ENCODE results near the gene POLRMT. TPM values are rescaled to one million over a fixed set of nuclear protein-coding genes. Genes with fewer than 3 reads are reported as not detected.

Gene POLRMT
- total RNA-seq, 1 donor: 22.0 TPM

DNA sequence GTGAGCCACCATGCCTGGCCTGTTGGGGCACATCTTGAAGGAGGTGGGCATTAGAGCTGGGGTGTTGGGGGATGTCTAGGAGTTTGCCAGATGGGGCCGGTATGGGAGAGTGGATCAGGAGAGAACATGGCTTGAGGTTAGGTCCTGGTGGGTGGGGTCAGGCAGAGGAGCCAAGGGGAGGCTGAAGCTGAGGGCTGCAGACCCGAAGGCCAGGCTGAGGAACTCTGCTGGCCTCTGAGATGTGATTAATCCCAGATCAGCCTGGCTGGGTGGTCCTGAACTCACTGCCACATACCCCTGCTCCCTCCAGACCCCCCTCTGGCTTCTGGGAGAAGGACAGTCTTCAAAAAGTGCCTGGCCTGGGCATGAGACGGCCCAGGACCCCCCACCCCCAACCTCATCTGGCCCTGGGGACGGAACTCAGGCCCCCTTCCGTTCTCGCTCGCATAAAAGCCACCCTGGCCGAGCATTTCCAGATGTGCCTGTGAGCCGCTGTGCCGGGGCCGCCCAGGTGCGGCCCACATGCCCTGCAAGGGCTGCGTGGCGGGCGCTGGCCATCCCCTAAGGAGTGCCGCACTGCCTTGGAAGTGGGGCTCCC is 45.6 kb upstream of the POLRMT start:
- TF ChIP-seq, protein P1, sequence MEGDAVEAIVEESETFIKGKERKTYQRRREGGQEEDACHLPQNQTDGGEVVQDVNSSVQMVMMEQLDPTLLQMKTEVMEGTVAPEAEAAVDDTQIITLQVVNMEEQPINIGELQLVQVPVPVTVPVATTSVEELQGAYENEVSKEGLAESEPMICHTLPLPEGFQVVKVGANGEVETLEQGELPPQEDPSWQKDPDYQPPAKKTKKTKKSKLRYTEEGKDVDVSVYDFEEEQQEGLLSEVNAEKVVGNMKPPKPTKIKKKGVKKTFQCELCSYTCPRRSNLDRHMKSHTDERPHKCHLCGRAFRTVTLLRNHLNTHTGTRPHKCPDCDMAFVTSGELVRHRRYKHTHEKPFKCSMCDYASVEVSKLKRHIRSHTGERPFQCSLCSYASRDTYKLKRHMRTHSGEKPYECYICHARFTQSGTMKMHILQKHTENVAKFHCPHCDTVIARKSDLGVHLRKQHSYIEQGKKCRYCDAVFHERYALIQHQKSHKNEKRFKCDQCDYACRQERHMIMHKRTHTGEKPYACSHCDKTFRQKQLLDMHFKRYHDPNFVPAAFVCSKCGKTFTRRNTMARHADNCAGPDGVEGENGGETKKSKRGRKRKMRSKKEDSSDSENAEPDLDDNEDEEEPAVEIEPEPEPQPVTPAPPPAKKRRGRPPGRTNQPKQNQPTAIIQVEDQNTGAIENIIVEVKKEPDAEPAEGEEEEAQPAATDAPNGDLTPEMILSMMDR (IDR thresholded peaks at IDR 0.05; ENCODE audit: insufficient read depth, low read length): no peak
- no peak for DNase-seq (ENCODE audit: low read depth)
- peak overlapping the region; percentile 73 for H3K4me3 ChIP-seq (ENCODE audit: low read depth, low read length)

DNA sequence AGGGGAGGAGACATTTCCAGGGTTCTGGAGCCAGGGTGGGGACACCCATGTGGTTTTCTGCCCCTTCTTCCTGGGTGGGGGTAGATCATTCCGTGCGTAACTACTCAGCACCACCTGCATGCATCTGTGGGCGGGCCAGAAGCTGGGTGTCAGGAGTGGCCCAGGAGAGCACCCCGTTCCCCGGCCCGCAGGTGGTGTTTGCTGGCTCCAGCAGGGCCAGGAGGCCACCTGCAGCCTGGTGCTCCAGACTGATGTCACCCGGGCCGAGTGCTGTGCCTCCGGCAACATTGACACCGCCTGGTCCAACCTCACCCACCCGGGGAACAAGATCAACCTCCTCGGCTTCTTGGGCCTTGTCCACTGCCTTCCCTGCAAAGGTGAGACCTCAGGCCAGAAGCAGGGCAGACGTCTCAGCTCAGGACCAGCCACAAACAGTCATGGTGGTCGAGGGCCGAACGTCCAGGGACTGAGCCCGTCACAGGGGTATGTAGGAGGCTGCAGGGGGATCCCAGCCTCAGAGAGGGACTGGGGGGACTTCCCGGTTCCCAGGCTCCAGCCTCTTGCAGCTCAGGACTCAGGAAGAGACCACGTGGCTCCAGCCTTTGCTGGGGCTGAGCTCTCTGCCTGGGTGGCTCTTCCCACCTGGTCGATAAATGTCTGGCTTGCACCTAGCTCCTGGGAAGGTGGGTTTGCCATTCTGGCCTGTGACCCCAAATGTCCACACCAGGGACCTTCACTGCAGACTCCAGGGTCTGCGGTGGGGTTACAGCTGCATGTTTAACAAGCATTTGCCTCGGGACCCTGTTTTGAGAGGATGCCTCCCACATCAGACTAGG is 44.5 kb upstream of the POLRMT start:
- TF ChIP-seq, protein P1 (IDR thresholded peaks at IDR 0.05; ENCODE audit: insufficient read depth, low read length): no peak
- H3K4me3 ChIP-seq (ENCODE audit: low read depth, low read length): peak overlapping the region; percentile 81
- DNase-seq (ENCODE audit: low read depth): peak; percentile 22

DNA sequence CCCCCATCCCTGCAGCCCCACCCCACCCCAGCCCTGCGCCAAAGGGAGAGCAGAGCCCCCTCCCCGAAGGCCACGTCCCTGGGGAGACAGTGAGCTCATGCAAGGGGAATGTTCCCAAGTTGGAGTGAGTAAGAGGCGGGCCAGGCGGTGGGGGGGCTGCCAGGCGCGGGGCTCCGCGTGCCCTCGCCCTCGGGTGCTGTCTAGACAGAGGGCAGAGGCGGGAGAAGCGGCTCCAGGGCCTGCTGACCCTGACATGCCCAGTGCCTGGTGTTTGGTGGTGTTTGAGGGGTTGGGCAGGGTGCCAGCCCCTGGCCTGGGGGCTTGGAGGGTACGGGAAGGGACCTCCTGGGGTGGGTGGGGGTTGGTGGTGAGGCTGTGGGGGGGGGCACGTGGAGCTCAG is 43.9 kb upstream of the POLRMT start:
- H3K4me3 ChIP-seq (ENCODE audit: low read depth, low read length): peak overlapping the region; percentile 81
- peak; percentile 81 for DNase-seq (ENCODE audit: low read depth)
- TF ChIP-seq, protein P1 (IDR thresholded peaks at IDR 0.05; ENCODE audit: insufficient read depth, low read length): no peak

DNA sequence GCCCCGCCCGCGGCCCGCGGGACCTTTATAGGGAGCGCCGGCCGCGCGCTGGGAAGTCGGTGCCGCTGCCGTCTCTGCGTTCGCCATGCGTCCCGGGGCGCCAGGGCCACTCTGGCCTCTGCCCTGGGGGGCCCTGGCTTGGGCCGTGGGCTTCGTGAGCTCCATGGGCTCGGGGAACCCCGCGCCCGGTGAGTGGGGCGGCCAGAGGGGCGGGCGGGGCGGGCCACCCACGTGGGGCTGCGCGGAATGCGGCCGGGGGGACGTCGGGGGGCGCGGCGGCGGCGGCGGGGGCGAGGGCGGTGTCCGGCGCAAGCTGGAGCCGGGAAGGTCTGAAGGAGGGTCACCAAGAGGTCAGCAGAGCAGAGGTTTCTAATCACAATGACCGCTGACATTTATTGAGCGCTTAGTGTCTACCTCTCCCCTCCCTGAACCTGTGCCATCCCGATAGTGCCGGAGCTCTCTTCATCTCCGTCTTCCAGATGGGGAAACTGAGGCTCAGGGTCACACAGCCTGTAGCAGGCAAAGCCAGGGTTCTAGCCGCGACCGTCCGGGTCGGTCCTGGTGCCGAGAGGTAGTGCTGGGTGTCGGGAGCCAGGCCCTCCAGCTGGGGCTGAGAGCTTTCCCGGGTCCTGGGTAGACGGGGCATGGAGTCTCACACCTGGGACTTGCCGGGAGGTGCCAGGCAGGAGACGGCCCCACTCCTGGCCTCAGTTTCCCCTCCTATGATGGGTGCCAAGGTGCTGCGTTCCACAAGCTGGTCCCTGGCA is 43.2 kb upstream of the POLRMT start, which contains the start of gene FSTL3:
FSTL3 (plus strand) TSS at position 54 of the 767 bp plus-strand sequence; CDS start at position 86, 32 bp downstream.
- DNase-seq (ENCODE audit: low read depth): peak; percentile 28
- peak within 1 kb of the TSS; percentile 81 for H3K4me3 ChIP-seq (ENCODE audit: low read depth, low read length)
- TF ChIP-seq, protein P1 (IDR thresholded peaks at IDR 0.05; ENCODE audit: insufficient read depth, low read length): no peak

DNA sequence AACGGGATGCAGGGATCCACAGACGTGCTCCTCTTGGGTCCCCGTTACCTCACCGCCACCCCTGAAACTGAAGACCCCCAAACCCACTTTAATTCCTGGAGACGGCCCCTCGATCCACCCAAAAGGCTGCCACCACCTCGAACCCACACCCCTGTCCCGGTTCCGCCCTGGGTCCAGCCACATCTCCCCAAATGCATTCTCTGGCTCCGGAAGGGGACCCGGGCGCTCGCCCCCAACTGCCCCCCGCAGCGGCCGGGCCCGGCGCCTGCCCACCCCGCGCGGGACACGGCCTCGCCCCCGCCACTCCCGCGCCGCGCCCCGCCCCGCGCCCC is 42.6 kb upstream of the POLRMT start:
- TF ChIP-seq, protein P1 (IDR thresholded peaks at IDR 0.05; ENCODE audit: insufficient read depth, low read length): no peak
- peak overlapping the region; percentile 54 for H3K4me3 ChIP-seq (ENCODE audit: low read depth, low read length)

DNA sequence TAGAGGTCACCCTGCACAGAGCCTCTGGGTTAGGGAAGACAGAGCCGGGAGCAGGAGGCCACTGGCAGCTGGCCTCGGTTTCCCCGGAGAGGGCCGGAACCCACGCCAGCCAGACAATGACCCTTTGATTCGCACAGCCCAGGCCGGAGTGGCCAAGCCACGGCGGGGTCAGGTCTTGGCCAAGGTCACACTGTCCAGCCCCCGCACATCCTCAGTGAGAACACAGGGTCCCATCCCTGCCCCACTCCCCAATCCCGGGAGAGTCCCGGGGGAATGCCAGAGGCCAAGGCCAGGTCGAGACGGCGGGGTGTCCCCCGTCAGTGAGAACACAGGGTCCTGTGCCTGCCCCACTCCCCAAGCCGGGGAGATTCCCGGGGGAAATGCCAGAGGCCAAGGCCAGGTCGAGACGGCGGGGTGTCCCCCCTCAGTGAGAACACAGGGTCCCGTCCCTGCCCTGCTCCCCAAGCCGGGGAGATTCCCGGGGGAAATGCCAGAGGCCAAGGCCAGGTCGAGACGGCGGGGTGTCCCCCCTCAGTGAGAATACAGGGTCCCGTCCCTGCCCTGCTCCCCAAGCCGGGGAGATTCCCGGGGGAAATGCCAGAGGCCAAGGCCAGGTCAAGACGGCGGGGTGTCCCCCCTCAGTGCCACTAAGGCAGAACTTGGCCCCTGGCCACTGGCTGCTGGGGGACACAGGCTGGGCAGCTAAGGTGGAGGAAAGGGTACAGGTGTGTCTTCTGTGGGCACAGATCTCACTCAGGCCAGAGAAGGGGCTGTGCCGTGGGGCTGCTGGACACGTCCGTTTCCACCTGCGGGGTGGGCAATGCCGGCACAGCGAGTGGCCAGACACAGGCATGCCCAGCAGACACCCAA is 41.2 kb upstream of the POLRMT start:
- TF ChIP-seq, protein P1 (IDR thresholded peaks at IDR 0.05; ENCODE audit: insufficient read depth, low read length): no peak
- no peak overlapping the region for H3K4me3 ChIP-seq (ENCODE audit: low read depth, low read length)
- DNase-seq (ENCODE audit: low read depth): no peak

More for the DNA sequence above, 42.6 kb upstream of the POLRMT start:
- no peak for DNase-seq (ENCODE audit: low read depth)

All from fibroblast of the aortic adventitia (primary cell).